Neural cell (in vitro differentiated cells): Measurements from ENCODE around the gene ABCB8. TPM values are rescaled to one million over a fixed set of nuclear protein-coding genes. Genes with fewer than 3 reads are reported as not detected.

Experiments used
- H2AFZ ChIP-seq: fragments of 200-600, 300-800 bp; sonication (generic), shearing (Covaris generic); 2 replicates; pipeline ENCODE4 v1.6.0; 2014; ENCODE audit warnings: low read depth, mild to moderate bottlenecking, antibody characterized with exemption, low read length, moderate library complexity
- H3F3A ChIP-seq: fragments of 200-600 bp; shearing (Covaris generic); 2 replicates; pipeline ENCODE4 v1.6.1; 2016; ENCODE audit warnings: mild to moderate bottlenecking, moderate library complexity, mixed read lengths, antibody characterized with exemption, low read length; ENCODE audit not compliant: insufficient read depth, poor library complexity, severe bottlenecking
- H3K27ac ChIP-seq: fragments of 200-600, 300-800 bp; sonication (generic), shearing (Covaris generic); 2 replicates; pipeline ENCODE4 v1.5.1; 2014; ENCODE audit warnings: mild to moderate bottlenecking, low read length, moderate library complexity
- H3K27me3 ChIP-seq: fragments of 300-800, 200-600 bp; sonication (generic), shearing (Covaris generic); 2 replicates; pipeline ENCODE4 v1.6.0; 2014; ENCODE audit warnings: mild to moderate bottlenecking, low read depth, low read length, moderate library complexity; ENCODE audit not compliant: insufficient read depth
- H3K36me3 ChIP-seq: fragments of 300-800, 200-600 bp; sonication (generic), shearing (Covaris generic); 2 replicates; pipeline ENCODE4 v1.5.1; 2014; ENCODE audit warnings: mild to moderate bottlenecking, antibody characterized with exemption, low read length, moderate library complexity; ENCODE audit not compliant: insufficient read depth
- H3K4me2 ChIP-seq: fragments of 300-800, 200-600 bp; sonication (generic), shearing (Covaris generic); 2 replicates; pipeline ENCODE4 v1.6.0; 2014; ENCODE audit warnings: mild to moderate bottlenecking, low read length
- H3K4me3 ChIP-seq: fragments of 300-800, 200-600 bp; sonication (generic), shearing (Covaris generic); 2 replicates; pipeline ENCODE4 v1.5.1; 2014; ENCODE audit warnings: mild to moderate bottlenecking, low read length, moderate library complexity
- H3K79me2 ChIP-seq: fragments of 200-600 bp; shearing (Covaris generic); replicated peaks from 2 replicates; pipeline ENCODE4 v1.6.0; 2014; ENCODE audit warnings: mild to moderate bottlenecking, low read length, moderate library complexity; ENCODE audit not compliant: insufficient read depth
- H3K9ac ChIP-seq: fragments of 300-800, 200-600 bp; sonication (generic), shearing (Covaris generic); 2 replicates; pipeline ENCODE4 v1.6.1; 2016; ENCODE audit warnings: mild to moderate bottlenecking, low read length, mixed read lengths
- H3K9me2 ChIP-seq: fragments of 200-600 bp; shearing (Covaris generic); 2 replicates; pipeline ENCODE4 v1.6.1; 2016; ENCODE audit warnings: mild to moderate bottlenecking, low read length, mixed read lengths; ENCODE audit not compliant: insufficient read depth
- H3K9me3 ChIP-seq: fragments of 200-600, 300-800 bp; sonication (generic), shearing (Covaris generic); 2 replicates; pipeline ENCODE4 v1.6.1; 2016; ENCODE audit warnings: mild to moderate bottlenecking, mixed run types, low read length, moderate library complexity, mixed read lengths
- H4K20me1 ChIP-seq: fragments of 200-600 bp; shearing (Covaris generic); 2 replicates; pipeline ENCODE4 v1.6.1; 2016; ENCODE audit warnings: mild to moderate bottlenecking, mixed run types; ENCODE audit not compliant: insufficient read depth
- CTCF ChIP-seq: fragments of 450-650 bp; IDR thresholded peaks from 2 replicates; pipeline ENCODE4 v1.5.1; 2014; ENCODE audit warnings: antibody characterized with exemption, mild to moderate bottlenecking, moderate library complexity; ENCODE audit not compliant: poor library complexity, severe bottlenecking
- EP300 ChIP-seq: fragments of 450-650 bp; conservative IDR thresholded peaks from 2 replicates; pipeline ENCODE4 v1.6.1; 2014; ENCODE audit warnings: antibody characterized with exemption, mild to moderate bottlenecking, moderate library complexity; ENCODE audit not compliant: poor library complexity, severe bottlenecking
- EZH2 ChIP-seq: fragments of 200-600, 300-800 bp; shearing (Covaris generic), sonication (generic); IDR thresholded peaks from 2 replicates; pipeline ENCODE4 v1.6.1; 2014; ENCODE audit warnings: antibody characterized with exemption, low read length, borderline replicate concordance, mild to moderate bottlenecking; ENCODE audit not compliant: insufficient read depth, poor library complexity, severe bottlenecking
- MXI1 ChIP-seq: fragments of 450-650 bp; conservative IDR thresholded peaks from 2 replicates; pipeline ENCODE4 v1.6.1; 2014; ENCODE audit warnings: antibody characterized with exemption, mild to moderate bottlenecking; ENCODE audit not compliant: poor library complexity, severe bottlenecking
- POLR2AphosphoS5 ChIP-seq: IDR thresholded peaks from 2 replicates; pipeline ENCODE4 v1.6.1; 2012
- RAD21 ChIP-seq: fragments of 450-650 bp; conservative IDR thresholded peaks from 2 replicates; pipeline ENCODE4 v1.6.1; 2014; ENCODE audit warnings: antibody characterized with exemption, mild to moderate bottlenecking, moderate library complexity
- REST ChIP-seq: IDR thresholded peaks from 2 replicates; pipeline ENCODE4 v1.6.1; 2012; ENCODE audit warnings: borderline replicate concordance
- SMC3 ChIP-seq: fragments of 450-650 bp; conservative IDR thresholded peaks from 2 replicates; pipeline ENCODE4 v1.6.1; 2014; ENCODE audit warnings: antibody characterized with exemption, mild to moderate bottlenecking, moderate library complexity; ENCODE audit not compliant: poor library complexity
- TAF1 ChIP-seq: IDR thresholded peaks from 2 replicates; pipeline ENCODE4 v1.6.1; 2012; ENCODE audit warnings: low read depth
- polyA plus RNA-seq: library from polyadenylated mRNA; depleted of rRNA; stranded (reverse); fragments of >200 nt; gene quantifications from 2 replicates; pipeline ENCODE4 v1.2.3, GENCODE V29; 2014

Gene ABCB8
- polyA plus RNA-seq, 1 donor from 2014 or later = 40.5 TPM

GRCh38 chr7:150980663-150981062 lies 47.6 kb upstream of the ABCB8 start:
- Histone ChIP-seq H3K36me3 (no peaks in the 10 kb centered on the region), H3K9ac (peak overlapping the region; percentile 95), H4K20me1 (no peaks in the 10 kb centered on the region), H3K4me3 (no peak overlapping the region), H3F3A (peaks cover 7% of the 10 kb centered on the region), H3K27me3 (no peaks in the 10 kb centered on the region), H3K9me3 (no peaks in the 10 kb centered on the region), H2AFZ (no peak overlapping the region), H3K79me2 (peaks cover 18% of the 10 kb centered on the region), H3K27ac (peak overlapping the region; percentile 99), H3K4me2 (no peak overlapping the region), H3K9me2 (no peaks in the 10 kb centered on the region)
- TF ChIP-seq TAF1 (no peak), EZH2 (no peak), EP300 (no peak), SMC3 (no peak)

- Histone ChIP-seq H2AFZ (no peak overlapping the region), H3K79me2 (peaks cover 8% of the 10 kb centered on the region), H4K20me1 (no peaks in the 10 kb centered on the region), H3K27me3 (no peaks in the 10 kb centered on the region), H3K4me3 (no peak overlapping the region), H3K36me3 (no peaks in the 10 kb centered on the region), H3K9ac (no peak overlapping the region), H3K27ac (no peak overlapping the region), H3F3A (peaks cover 7% of the 10 kb centered on the region), H3K9me2 (no peaks in the 10 kb centered on the region), H3K9me3 (no peaks in the 10 kb centered on the region), H3K4me2 (no peak overlapping the region)
- no peak for TF ChIP-seq TAF1
Observed at GRCh38 chr7:150981644-150982043, 46.6 kb upstream of the ABCB8 start.

GRCh38 chr7:150982351-150982750 lies 45.9 kb upstream of the ABCB8 start:
- no peaks in the 10 kb centered on the region for H3K9me2 ChIP-seq
- H3K36me3 ChIP-seq = no peaks in the 10 kb centered on the region
- no peaks in the 10 kb centered on the region for H3K27me3 ChIP-seq
- no peak overlapping the region for H3K4me3 ChIP-seq
- no peaks in the 10 kb centered on the region for H3K9me3 ChIP-seq
- no peak overlapping the region for H3K27ac ChIP-seq
- H3K9ac ChIP-seq = no peak overlapping the region
- H4K20me1 ChIP-seq = no peaks in the 10 kb centered on the region
- H3K4me2 ChIP-seq = no peak overlapping the region
- no peak overlapping the region for H2AFZ ChIP-seq
- TF ChIP-seq SMC3 = no peak
- no peak for TF ChIP-seq TAF1
- no peak for TF ChIP-seq EZH2
- TF ChIP-seq RAD21 = no peak
- TF ChIP-seq CTCF = no peak
- no peak for TF ChIP-seq EP300
- TF ChIP-seq MXI1 = no peak
- TF ChIP-seq POLR2AphosphoS5 = no peak
- no peak for TF ChIP-seq REST
- peaks cover 1% of the 10 kb centered on the region for H3K79me2 ChIP-seq
- peaks cover 7% of the 10 kb centered on the region for H3F3A ChIP-seq
